Cardiac septum (tissue), 1 donor: Measurements from ENCODE around the gene HEMK1. TPM values are rescaled to one million over a fixed set of nuclear protein-coding genes. Genes with fewer than 3 reads are reported as not detected.
A peak's percentile ranks its signal among the peaks of the same experiment; 100 is the strongest.

Experiments used
- DNase-seq: peaks from one replicate; pipeline ENCODE4 v3.0.0-alpha.2; 2020; ENCODE audit warnings: low spot score
- intact Hi-C: fragments of 100-400 bp; cut with DNase I; formaldehyde crosslinking; loops from one replicate; pipeline ENCODE4 v1.14.0; 2022
- total RNA-seq: library from RNA; stranded (reverse); fragmentation: NEBNext Ultra II Directional; extraction: Animal tissue kit (Norgen Biotek cat#: 25700); gene quantifications from one replicate; pipeline ENCODE4 v1.2.1, GENCODE V29; 2021
- donor health status: DM: no; HTN: no; CAD: no.

Gene HEMK1
- total RNA-seq, 1 donor from 2014 or later, result 14.4 TPM

GRCh38 chr3:50609071-50609762, 39.9 kb downstream of the HEMK1 start:
- no peak for DNase-seq
- intact Hi-C loops, result no loop called here

GRCh38 chr3:50609763-50610085, 40.4 kb downstream of the HEMK1 start:
- no peak for DNase-seq
- intact Hi-C loops, result loop anchor here (5.0 kb wide), 2 partner anchors 92 to 257 kb away; partner anchors contain the start of genes CYB561D2 and NPRL2

GRCh38 chr3:50610181-50610971, 41.1 kb downstream of the HEMK1 start:
- intact Hi-C loops, result loop anchor here (5.0 kb wide), 2 partner anchors 93 to 258 kb away; partner anchors contain the start of genes CYB561D2 and NPRL2
- no peak for DNase-seq

GRCh38 chr3:50610992-50611463, 41.7 kb downstream of the HEMK1 start:
- intact Hi-C loops, result loop anchor here (5.0 kb wide), 2 partner anchors 94 to 259 kb away; partner anchors contain the start of genes CYB561D2 and NPRL2

GRCh38 chr3:50611464-50612233, 42.3 kb downstream of the HEMK1 start, which contains the start of gene CISH:
Gene CISH, minus strand, starts transcription at chr3:50611774. Its CDS starts 124 bp downstream, at chr3:50611650.
- peak; percentile 97 for DNase-seq
- intact Hi-C loops, result loop anchor here (5.0 kb wide), 2 partner anchors 94 to 259 kb away; partner anchors contain the start of genes CYB561D2 and NPRL2

More at GRCh38 chr3:50610992-50611463, 41.7 kb downstream of the HEMK1 start:
- DNase-seq, result no peak

GRCh38 chr3:50612234-50612882, 43.0 kb downstream of the HEMK1 start:
- DNase-seq, result no peak
- intact Hi-C loops, result loop anchor here (5.0 kb wide), 2 partner anchors 95 to 260 kb away; partner anchors contain the start of genes CYB561D2 and NPRL2

GRCh38 chr3:50612970-50613846, 43.9 kb downstream of the HEMK1 start:
- intact Hi-C loops, result loop anchor here (5.0 kb wide), 2 partner anchors 96 to 261 kb away; partner anchors contain the start of genes CYB561D2 and NPRL2
- DNase-seq, result no peak

GRCh38 chr3:50615190-50615589, 45.9 kb downstream of the HEMK1 start:
- no peak for DNase-seq
- intact Hi-C loops, result loop anchor here (1.0 to 5.0 kb wide), 3 partner anchors 57 to 772 kb away; partner anchors contain the start of gene MANF

GRCh38 chr3:50616003-50616769, 46.9 kb downstream of the HEMK1 start:
- DNase-seq, result peak; percentile 92
- intact Hi-C loops, result loop anchor here (5.0 kb wide), 1 partner anchor 771 kb away; the partner anchor contains the start of gene MANF

- peak; percentile 98 for DNase-seq
- intact Hi-C loops, result loop anchor here (5.0 kb wide), 1 partner anchor 771 kb away; the partner anchor contains the start of gene MANF
Measured at GRCh38 chr3:50616770-50617095, 47.4 kb downstream of the HEMK1 start.

GRCh38 chr3:50617096-50617791, 47.9 kb downstream of the HEMK1 start, which contains the start of gene MAPKAPK3:
Gene MAPKAPK3, plus strand, starts transcription at chr3:50617151. Its CDS starts 415 bp downstream, at chr3:50617566.
- DNase-seq, result no peak
- intact Hi-C loops, result loop anchor here (5.0 kb wide), 1 partner anchor 770 kb away; the partner anchor contains the start of gene MANF

- DNase-seq, result no peak
- intact Hi-C loops, result loop anchor here (2.0 to 5.0 kb wide), 2 partner anchors 31 to 769 kb away; partner anchors contain the start of gene MANF
Measured at GRCh38 chr3:50617911-50618481, 48.7 kb downstream of the HEMK1 start.

- intact Hi-C loops, result no loop called here
- DNase-seq, result no peak
Measured at GRCh38 chr3:50620420-50620819, 51.1 kb downstream of the HEMK1 start.

- DNase-seq, result no peak
- intact Hi-C loops, result no loop called here
Measured at GRCh38 chr3:50620820-50621219, 51.5 kb downstream of the HEMK1 start.

GRCh38 chr3:50622881-50623280, 53.6 kb downstream of the HEMK1 start:
- intact Hi-C loops, result no loop called here
- DNase-seq, result no peak
